NCI-H187 treated with DMSO at 0.1 percent for 48 hours (cell line): ENCODE measurements around the gene EXPH5.
"Not testable (repeated sequence)": the region's sequence is repeated elsewhere in the genome, so short reads cannot be mapped to it uniquely, and the experiment has no call there.

ENCODE experiments used
- DNase-seq: peaks from one replicate; lab custom pipeline; 2025; lab: John Stamatoyannopoulos, UW

EXPH5 gene

GRCh38 chr11:108593214-108593922 is at the start of gene EXPH5:
EXPH5 (minus strand) TSS chr11:108593768; CDS start chr11:108593536, 232 bp downstream.
- DNase-seq = peak; percentile 97

GRCh38 chr11:108641752-108642151 is 48.2 kb upstream of the EXPH5 start:
- not testable (repeated sequence) for DNase-seq

GRCh38 chr11:108639146-108639545 is 45.6 kb upstream of the EXPH5 start:
- DNase-seq = no peak

- DNase-seq = no peak
These were observed 42.7 kb upstream of the EXPH5 start for GRCh38 chr11:108636222-108636621.

DNA sequence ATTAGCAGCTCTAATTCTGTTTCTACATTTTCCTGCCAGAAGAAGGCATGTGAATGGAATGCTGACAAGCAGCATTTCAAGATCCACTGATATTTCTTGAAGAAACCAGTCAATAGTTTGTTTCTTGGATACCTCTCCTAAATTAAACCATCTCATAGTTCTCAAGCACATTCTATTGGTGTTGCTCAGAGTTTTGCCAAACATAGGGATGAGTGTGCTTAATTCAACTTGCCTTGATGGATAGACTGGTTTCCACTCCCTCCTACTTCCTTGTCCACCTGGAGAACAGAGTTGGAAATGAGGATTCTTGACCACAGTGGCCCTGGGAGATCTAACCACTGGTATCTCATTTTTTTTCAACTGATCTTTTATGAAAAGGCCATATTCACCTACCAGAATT is 41.5 kb upstream of the EXPH5 start:
- no peak for DNase-seq

GRCh38 chr11:108632041-108632704 is 38.6 kb upstream of the EXPH5 start:
- no peak for DNase-seq

DNA sequence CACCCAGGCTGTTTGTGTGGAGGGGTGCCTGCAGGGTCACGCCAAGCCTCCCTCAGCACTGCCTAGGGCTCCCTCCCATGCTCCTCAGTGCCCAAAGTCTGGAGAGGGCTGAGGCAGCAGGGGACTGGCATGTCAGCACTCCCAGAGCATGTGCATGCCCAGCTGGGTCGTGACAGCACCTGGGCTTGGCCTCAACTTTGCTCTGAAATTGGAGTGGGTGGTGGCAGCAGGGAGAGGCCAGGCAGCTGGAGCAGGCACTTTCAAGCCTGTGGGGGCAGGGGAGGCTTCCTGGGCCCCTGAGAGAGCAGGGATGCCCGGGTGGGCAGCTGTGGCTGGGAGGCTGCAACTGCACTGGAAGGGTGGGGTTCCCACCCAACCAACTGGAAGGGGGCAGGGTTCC is 35.7 kb upstream of the EXPH5 start:
- no peak for DNase-seq

DNA sequence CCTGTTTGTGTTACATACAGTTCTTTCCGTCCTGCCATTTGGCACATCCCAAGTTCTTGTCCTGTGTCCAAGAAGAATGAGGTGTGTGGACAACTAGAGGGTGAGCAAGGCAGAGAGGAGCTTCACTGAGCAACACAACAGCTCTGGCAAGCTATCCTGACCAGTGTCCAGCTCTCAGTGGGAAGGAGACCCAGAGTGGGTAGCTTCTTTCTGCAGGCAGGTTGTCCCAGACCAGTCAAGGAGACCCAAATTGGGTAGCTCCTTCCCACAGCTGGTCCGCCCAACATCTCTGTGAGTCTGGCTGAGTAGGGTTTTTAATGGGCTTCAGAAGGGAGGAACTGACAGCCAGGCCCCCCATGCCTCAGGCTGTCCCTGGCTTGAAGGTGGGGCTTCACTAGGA is 35.2 kb upstream of the EXPH5 start:
- no peak for DNase-seq

GRCh38 chr11:108628326-108628725 is 34.8 kb upstream of the EXPH5 start:
- no peak for DNase-seq

- DNase-seq = no peak
These were observed 30.8 kb upstream of the EXPH5 start for GRCh38 chr11:108624196-108624925.

- no peak for DNase-seq
These were observed 28.8 kb upstream of the EXPH5 start for GRCh38 chr11:108622341-108622740.

DNA sequence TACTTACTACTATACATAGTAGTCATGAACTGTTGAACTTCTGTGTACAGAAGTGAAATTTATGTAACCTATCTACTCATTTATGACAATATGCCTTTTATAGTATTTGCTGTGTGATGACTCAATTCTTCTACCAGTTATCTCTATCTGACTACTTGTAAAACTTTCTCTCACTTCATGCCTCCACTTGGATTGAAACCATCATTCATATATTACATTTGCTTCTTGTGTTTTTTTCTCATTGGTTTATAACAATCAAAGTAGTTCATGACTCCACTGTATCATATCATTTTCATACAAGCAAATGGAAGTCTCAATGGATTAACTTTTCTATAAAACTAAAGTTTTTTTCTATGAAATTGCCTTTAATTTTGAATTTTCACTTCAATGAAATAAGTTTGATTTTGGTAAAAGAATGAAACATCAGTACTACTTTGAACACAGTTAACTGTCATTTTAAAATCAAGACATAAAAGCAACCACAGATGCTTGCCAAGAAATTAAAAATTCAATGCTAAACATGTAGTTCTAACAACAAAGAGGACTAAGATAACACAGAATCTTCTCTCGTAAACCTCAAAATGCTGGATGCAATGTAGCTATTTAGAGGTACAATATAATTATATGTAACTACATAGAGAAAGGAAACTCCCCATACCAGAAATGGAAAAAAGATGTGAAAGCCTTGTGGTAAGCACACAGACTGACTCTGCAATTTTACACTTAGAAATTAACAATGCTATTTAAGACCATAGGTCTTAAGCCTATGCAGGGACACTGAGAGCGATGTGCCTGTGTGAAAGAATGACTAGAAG is 27.6 kb upstream of the EXPH5 start:
- DNase-seq = no peak

GRCh38 chr11:108618529-108618928 is 25.0 kb upstream of the EXPH5 start:
- DNase-seq = no peak

- no peak for DNase-seq
These were observed 23.5 kb upstream of the EXPH5 start for GRCh38 chr11:108617055-108617454.

DNA sequence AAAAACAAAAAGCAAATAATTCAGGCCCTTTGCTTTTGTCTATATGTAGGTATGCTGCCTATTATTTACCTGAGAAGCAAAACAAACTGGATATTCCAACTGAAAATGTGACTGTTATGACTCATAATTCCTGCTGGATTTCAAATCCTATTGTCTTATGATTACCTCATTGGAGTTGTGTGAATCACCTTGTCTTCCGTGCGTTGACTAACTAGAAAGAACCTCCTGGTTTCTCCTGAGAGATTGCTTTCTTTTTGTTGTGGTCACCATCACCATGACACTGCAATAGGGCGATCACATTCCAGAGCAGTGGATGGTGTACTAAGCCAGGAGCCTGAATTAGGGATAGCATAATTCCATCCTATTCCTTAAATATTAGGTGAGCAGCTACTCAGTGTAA is 23.0 kb upstream of the EXPH5 start:
- no peak for DNase-seq

DNA sequence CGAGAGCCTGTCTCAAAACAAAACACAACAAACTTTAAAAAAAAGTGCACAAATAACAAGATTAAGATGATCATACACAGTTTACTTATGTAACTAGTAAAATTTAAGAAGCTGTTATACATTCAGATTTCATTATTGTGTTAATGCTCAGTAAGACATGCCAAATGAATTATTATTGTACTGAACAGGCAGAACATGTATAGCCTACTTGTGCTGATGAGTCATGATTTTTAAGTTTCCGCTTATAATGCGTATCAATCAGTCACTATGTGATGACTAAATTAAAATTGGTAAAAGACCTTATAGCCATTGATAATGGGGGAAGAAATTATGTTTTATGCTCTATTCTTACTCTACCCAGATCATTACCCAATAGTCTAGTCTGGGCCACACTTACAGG is 20.5 kb upstream of the EXPH5 start:
- no peak for DNase-seq

DNA sequence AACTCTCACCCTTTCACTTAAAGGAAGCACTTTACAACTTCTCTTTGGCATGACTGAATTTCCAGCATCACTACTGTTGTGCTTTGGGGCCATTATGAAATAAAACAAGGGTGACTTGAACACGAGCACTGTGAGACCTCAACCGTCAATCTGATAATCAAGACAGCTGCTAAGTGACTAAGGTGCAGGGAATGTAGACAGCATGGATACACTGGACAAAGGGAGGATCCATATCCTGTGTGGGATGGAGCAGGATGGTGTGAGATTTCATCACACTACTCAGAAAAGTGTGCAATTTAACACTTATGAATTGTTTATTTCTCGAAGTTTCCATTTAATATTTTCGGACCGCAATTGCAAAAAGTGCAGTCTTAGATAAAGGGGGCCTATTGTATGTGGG is 16.1 kb upstream of the EXPH5 start:
- no peak for DNase-seq

DNA sequence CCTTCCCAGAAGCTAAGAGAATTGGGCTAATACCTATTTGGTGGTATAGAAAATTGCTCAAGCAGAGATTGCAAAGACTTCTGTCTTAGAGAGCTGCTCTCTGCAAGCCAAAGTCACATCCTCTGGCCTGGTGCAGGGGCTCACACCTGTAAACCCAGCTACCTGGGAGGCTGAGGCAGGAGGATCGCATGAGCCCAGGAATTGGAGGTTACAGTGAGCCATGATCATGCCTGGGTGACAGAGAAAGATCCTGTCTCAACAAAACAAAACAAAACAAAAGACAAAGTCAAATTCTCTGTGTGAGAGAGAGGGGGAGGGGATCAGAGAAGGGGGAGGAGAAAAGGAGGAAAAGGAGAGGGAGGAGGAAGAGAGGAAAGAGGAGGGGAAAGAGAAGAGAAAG is 15.0 kb upstream of the EXPH5 start:
- DNase-seq = no peak

- DNase-seq = no peak
These were observed 13.1 kb upstream of the EXPH5 start for GRCh38 chr11:108606495-108607160.

GRCh38 chr11:108606070-108606469 is 12.5 kb upstream of the EXPH5 start:
- DNase-seq = no peak

- not testable (repeated sequence) for DNase-seq
These were observed 9.2 kb upstream of the EXPH5 start for GRCh38 chr11:108602818-108603217.

GRCh38 chr11:108601150-108601549 is 7.6 kb upstream of the EXPH5 start:
- no peak for DNase-seq
